ENCODE data around the gene TRPM3.

GRCh38 chr9:71145179-71145578 is 23.8 kb upstream of the TRPM3 start:
- TF ChIP-seq SAFB2 (CRISPR knock-in tag; IDR thresholded peaks at IDR 0.05; ENCODE audit: borderline replicate concordance, low read depth), result no peak
- no peak for TF ChIP-seq EZH2 (conservative IDR thresholded peaks at IDR 0.05; ENCODE audit: low read depth, low read length)
- TF ChIP-seq, protein P1, sequence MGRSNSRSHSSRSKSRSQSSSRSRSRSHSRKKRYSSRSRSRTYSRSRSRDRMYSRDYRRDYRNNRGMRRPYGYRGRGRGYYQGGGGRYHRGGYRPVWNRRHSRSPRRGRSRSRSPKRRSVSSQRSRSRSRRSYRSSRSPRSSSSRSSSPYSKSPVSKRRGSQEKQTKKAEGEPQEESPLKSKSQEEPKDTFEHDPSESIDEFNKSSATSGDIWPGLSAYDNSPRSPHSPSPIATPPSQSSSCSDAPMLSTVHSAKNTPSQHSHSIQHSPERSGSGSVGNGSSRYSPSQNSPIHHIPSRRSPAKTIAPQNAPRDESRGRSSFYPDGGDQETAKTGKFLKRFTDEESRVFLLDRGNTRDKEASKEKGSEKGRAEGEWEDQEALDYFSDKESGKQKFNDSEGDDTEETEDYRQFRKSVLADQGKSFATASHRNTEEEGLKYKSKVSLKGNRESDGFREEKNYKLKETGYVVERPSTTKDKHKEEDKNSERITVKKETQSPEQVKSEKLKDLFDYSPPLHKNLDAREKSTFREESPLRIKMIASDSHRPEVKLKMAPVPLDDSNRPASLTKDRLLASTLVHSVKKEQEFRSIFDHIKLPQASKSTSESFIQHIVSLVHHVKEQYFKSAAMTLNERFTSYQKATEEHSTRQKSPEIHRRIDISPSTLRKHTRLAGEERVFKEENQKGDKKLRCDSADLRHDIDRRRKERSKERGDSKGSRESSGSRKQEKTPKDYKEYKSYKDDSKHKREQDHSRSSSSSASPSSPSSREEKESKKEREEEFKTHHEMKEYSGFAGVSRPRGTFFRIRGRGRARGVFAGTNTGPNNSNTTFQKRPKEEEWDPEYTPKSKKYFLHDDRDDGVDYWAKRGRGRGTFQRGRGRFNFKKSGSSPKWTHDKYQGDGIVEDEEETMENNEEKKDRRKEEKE (IDR thresholded peaks at IDR 0.05), result no peak
- TF ChIP-seq HDAC2 (CRISPR knock-in tag; IDR thresholded peaks at IDR 0.05), result no peak
- no peak for TF ChIP-seq ZSCAN29 (CRISPR knock-in tag; conservative IDR thresholded peaks at IDR 0.05)
- no peak for TF ChIP-seq SALL2 (CRISPR knock-in tag; IDR thresholded peaks at IDR 0.05)
- TF ChIP-seq ZMYM3 (CRISPR knock-in tag; IDR thresholded peaks at IDR 0.05), result no peak
- no peak for TF ChIP-seq ZNF281 (CRISPR knock-in tag; IDR thresholded peaks at IDR 0.05; ENCODE audit: borderline replicate concordance)

All from HepG2 (cell line).